ENCODE results near the gene REM2. TPM values are rescaled to one million over a fixed set of nuclear protein-coding genes. Genes with fewer than 3 reads are reported as not detected.
A peak's percentile ranks its signal among the peaks of the same experiment; 100 is the strongest.
"Not testable (repeated sequence)": the region's sequence is repeated elsewhere in the genome, so short reads cannot be mapped to it uniquely, and the experiment has no call there.

The REM2 gene
- total RNA-seq, 4 donors from 2014 or later, result 1.1 TPM; not detected in 3

DNA sequence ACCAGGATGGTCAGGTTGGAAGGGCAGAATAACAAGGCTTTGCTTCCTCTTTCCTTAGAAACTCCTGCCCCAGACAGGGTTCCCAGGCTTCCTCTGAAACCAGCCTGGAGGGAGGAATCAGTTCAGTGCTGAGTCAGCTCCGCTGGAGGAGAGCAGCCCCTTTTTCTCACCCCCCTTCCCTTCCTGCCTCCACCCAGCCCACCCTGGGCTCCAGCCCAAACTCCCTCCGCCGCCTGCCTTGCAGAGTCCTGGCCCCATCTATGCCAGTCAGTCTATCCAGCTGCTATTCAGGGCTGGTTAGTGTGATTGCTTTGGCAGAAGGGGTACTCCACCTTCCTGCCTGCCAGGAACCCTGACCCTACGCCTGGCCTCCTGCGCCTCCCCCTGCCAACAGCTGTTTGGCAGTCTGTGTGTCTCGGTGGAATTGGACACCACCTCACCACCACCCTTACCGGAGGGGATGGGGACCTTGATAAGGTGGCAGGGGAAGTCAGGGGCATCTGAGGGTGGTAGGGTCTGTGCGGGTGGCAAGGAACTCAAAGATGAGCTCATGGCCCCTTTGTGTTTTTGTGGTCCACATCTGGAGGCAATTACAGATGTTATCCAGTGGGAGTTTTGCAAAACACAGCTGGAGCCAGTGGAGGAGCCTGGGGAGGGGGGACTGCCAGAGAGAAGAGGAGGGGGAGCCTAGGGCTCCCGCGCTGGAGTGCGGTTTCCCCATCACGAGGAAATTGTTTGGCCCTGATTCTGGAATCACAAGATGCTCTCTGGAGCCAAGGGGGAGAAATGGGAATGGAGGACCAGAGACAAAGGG is 34.5 kb upstream of the REM2 start:
- Histone ChIP-seq H3K27ac (peak overlapping the region; percentile 69 to 80 (median 78)), H3K4me3 (peak overlapping the region in 1 of 4 donors; percentile 8), H3K9me3 (no peaks in the 10 kb centered on the region), H3K27me3 (no peaks in the 10 kb centered on the region), H3K4me1 (peaks cover 42 to 47% of the 10 kb centered on the region in 2 donors), H3K36me3 (peaks cover 0 to 5% of the 10 kb centered on the region in 2 donors)
- TF ChIP-seq, protein P1, sequence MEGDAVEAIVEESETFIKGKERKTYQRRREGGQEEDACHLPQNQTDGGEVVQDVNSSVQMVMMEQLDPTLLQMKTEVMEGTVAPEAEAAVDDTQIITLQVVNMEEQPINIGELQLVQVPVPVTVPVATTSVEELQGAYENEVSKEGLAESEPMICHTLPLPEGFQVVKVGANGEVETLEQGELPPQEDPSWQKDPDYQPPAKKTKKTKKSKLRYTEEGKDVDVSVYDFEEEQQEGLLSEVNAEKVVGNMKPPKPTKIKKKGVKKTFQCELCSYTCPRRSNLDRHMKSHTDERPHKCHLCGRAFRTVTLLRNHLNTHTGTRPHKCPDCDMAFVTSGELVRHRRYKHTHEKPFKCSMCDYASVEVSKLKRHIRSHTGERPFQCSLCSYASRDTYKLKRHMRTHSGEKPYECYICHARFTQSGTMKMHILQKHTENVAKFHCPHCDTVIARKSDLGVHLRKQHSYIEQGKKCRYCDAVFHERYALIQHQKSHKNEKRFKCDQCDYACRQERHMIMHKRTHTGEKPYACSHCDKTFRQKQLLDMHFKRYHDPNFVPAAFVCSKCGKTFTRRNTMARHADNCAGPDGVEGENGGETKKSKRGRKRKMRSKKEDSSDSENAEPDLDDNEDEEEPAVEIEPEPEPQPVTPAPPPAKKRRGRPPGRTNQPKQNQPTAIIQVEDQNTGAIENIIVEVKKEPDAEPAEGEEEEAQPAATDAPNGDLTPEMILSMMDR (IDR thresholded peaks at IDR 0.05 in 4 of 5, conservative IDR thresholded peaks at IDR 0.05 in 1 of 5), result no peak
- no peak for TF ChIP-seq POLR2A (IDR thresholded peaks at IDR 0.05)
- DNase-seq (peak; percentile 43 to 61), ATAC-seq (peak; percentile 25 to 35)
- intact Hi-C loops (cut with DNase I; ENCODE audit: low total_unique reads), result loop anchor here (1.0 kb wide), 1 partner anchor 10 kb away; no protein-coding TSS in a partner anchor
- in situ Hi-C loops (cut with MboI; ENCODE audit: low sequenced_read_pairs in 4 of 4), result no loop called here

DNA sequence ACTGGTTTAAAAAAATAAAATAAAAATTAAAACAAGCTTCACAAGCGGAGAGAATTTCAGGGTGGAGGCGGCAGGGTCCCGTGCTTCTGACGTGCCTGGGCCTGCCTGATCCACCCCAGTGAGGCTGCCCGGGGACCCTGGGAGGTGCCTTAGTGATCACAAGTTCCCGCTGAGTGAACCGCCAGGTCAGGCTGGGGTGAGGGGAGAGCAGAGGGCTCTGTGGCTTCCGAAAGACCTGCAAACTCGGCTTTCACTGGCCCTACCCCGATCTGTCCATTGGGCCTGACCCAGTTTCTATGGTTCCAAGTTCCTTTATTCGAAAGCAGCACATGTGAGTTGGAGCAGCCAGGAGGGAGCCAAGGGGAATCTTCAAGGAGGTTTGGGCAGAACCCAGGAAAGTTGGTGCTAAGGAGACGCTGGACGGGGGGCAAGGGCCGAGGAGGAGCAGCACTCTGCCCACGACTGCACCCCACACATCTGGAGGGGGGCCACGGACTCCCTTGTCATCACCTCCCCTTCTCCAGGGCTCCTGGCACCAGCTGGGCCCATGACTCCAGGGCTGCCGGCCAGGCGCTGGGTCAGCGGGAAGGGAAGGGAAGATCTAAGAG is 33.7 kb upstream of the REM2 start:
- peak; percentile 48 to 51 for ATAC-seq

DNA sequence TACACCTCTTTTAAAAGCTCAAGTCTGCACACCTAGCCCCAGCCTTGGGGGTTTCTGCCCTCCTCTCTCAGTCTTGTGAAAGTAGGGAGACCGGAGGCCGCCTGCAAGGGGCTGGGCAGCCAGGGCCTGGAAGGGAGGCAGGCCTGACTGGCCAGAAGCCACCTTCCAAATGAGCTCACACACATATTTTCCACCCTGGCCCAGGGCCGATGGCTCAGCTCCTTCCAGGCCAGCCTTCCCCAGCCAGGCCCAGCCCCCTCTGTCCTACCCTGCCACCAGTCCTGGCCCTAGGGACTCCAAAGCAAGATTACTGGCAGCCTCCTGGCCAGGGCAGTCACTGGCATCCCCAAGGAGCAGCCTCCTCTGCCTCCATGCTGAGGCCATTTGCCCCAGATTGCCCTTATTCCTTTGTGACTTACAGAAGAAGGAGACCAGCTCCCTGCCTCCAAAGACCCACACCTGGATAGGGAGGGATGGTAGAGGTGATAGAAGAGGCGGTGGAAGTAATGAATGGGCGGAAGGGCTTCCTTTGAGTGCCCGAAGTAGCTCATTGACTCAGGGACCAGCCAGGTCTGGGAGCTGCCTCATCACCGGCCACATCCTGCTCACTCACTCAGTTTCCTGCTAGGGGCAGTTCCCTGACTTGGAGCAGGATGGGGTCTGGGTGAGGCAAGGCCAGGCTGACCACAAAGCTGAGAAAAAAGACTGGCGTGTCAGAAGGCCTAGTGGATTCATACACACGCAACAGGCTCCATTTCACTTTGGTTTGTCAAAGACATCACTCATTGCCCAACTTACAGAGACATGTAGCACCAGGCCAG is 31.9 kb upstream of the REM2 start:
- H3K9me3 ChIP-seq, result no peaks in the 10 kb centered on the region
- TF ChIP-seq POLR2A (IDR thresholded peaks at IDR 0.05), result no peak
- TF ChIP-seq, protein P1 (IDR thresholded peaks at IDR 0.05 in 4 of 5, conservative IDR thresholded peaks at IDR 0.05 in 1 of 5), result no peak
- peak overlapping the region; percentile 67 to 77 (median 72) for H3K27ac ChIP-seq
- peaks cover 42 to 47% of the 10 kb centered on the region in 2 donors for H3K4me1 ChIP-seq
- H3K27me3 ChIP-seq, result no peaks in the 10 kb centered on the region
- peak; percentile 67 to 79 for DNase-seq
- no peaks in the 10 kb centered on the region for H3K36me3 ChIP-seq
- in situ Hi-C loops (cut with MboI; ENCODE audit: low sequenced_read_pairs in 4 of 4) (loop anchor here (10.0 to 25.0 kb wide), 3 partner anchors 286 to 464 kb away; no protein-coding TSS in a partner anchor), intact Hi-C loops (cut with DNase I; ENCODE audit: low total_unique reads) (loop anchor here (5.0 kb wide), 1 partner anchor 199 kb away; no protein-coding TSS in a partner anchor)
- no peak overlapping the region for H3K4me3 ChIP-seq
- peak; percentile 28 to 35 for ATAC-seq

More for the DNA sequence above, 33.7 kb upstream of the REM2 start:
- H3K27ac ChIP-seq, result peak overlapping the region; percentile 69 to 80 (median 78)
- H3K27me3 ChIP-seq, result no peaks in the 10 kb centered on the region
- intact Hi-C loops (cut with DNase I; ENCODE audit: low total_unique reads) (no loop called here), in situ Hi-C loops (cut with MboI; ENCODE audit: low sequenced_read_pairs in 4 of 4) (no loop called here)
- H3K4me3 ChIP-seq, result peak overlapping the region in 2 of 4 donors; percentile 8 to 21
- H3K9me3 ChIP-seq, result no peaks in the 10 kb centered on the region
- peaks cover 0 to 5% of the 10 kb centered on the region in 2 donors for H3K36me3 ChIP-seq
- peak; percentile 50 to 66 for DNase-seq
- peaks cover 42 to 47% of the 10 kb centered on the region in 2 donors for H3K4me1 ChIP-seq
- TF ChIP-seq POLR2A (IDR thresholded peaks at IDR 0.05), result peak in 1 of 2 donors; percentile 16
- TF ChIP-seq, protein P1 (IDR thresholded peaks at IDR 0.05 in 4 of 5, conservative IDR thresholded peaks at IDR 0.05 in 1 of 5), result no peak

DNA sequence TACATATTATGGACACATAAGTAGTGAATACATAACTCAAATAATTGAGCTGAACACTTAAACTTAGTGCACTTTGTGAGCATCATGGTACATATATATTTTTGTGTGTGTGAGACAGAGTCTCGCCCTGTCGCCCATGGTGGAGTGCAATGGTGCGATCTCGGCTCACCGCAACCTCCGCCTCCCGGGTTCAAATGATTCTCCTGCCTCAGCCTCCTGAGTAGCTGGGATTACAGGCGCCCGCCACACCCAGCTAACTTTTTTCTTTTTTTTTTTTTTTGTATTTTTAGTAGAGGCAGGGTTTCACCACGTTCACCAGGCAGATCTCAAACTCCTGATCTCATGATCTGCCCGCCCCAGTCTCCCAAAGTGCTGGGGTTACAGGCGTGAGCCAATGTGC is 30.8 kb upstream of the REM2 start:
- H3K36me3 ChIP-seq, DNase-seq, ATAC-seq, H3K9me3 ChIP-seq, H3K4me3 ChIP-seq, H3K27me3 ChIP-seq: not testable (repeated sequence)
- H3K4me1 ChIP-seq, result peaks cover 42 to 47% of the 10 kb centered on the region in 2 donors
- intact Hi-C loops (cut with DNase I; ENCODE audit: low total_unique reads), result loop anchor here (2.0 to 5.0 kb wide), 2 partner anchors 19 to 200 kb away; partner anchors contain the start of gene LRP10
- peak overlapping the region in 1 of 4 donors; percentile 77 for H3K27ac ChIP-seq
- in situ Hi-C loops (cut with MboI; ENCODE audit: low sequenced_read_pairs in 4 of 4), result loop anchor here (10.0 to 25.0 kb wide), 3 partner anchors 287 to 465 kb away; no protein-coding TSS in a partner anchor
